Measurements from ENCODE around the gene POLRMT. TPM values are rescaled to one million over a fixed set of nuclear protein-coding genes. Genes with fewer than 3 reads are reported as not detected.

POLRMT gene
- total and polyA plus RNA-seq, 2 donors (not counting 1 experiment from before 2014, with no cell fraction given) = 7.3 to 21.5 TPM

DNA sequence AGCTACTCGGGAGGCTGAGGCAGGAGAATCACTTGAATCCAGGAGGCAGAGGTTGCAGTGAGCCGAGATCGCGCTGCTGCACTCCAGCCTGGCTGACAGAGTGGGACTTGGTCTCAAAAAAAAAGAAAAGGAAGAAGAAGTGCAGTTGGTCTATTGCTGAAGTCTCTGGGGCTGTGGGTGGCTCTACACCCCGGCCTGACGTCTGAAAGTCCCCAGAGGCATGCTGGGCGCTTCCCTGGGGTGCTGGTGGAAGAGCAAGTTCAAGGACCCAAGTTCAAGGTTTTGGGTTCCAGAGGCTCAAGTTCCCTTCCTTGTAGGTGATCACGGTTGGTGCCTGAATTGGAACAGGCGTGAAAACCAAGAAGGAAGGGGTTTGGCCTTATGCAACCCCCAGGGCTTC, 39.8 kb downstream of the POLRMT start:
- Histone ChIP-seq H3K9ac (ENCODE audit: insufficient read depth, low read length) (no peak overlapping the region), H3K4me1 (ENCODE audit: control insufficient read depth, extremely low read depth, insufficient read depth, low read length) (no peaks in the 10 kb centered on the region), H4K20me1 (ENCODE audit: control insufficient read depth, extremely low read depth, insufficient read depth, low read length) (no peaks in the 10 kb centered on the region), H3K36me3 (ENCODE audit: control insufficient read depth, insufficient read depth, low read length) (no peaks in the 10 kb centered on the region), H3K4me2 (ENCODE audit: extremely low read depth, insufficient read depth, low read length) (no peak overlapping the region), H3K4me3 (replicated peaks in 1 of 4; ENCODE audit: control extremely low read depth in 1 of 4, insufficient read depth in 1 of 4, low read depth in 3 of 4, low read length in 4 of 4) (no peak overlapping the region), H3K27me3 (ENCODE audit: control insufficient read depth, insufficient read depth, low read length) (peaks cover 6% of the 10 kb centered on the region), H3K9me3 (ENCODE audit: control insufficient read depth, insufficient read depth, low read depth, low read length) (no peaks in the 10 kb centered on the region), H2AFZ (ENCODE audit: low read length) (no peak overlapping the region), H3K27ac (ENCODE audit: insufficient read depth, low read length) (no peak overlapping the region), H3K79me2 (ENCODE audit: control insufficient read depth, insufficient read depth, low read length) (no peaks in the 10 kb centered on the region)
- TF ChIP-seq EZH2 (IDR thresholded peaks at IDR 0.05; ENCODE audit: low read length, missing control alignments) = no peak
- TF ChIP-seq, protein P1, sequence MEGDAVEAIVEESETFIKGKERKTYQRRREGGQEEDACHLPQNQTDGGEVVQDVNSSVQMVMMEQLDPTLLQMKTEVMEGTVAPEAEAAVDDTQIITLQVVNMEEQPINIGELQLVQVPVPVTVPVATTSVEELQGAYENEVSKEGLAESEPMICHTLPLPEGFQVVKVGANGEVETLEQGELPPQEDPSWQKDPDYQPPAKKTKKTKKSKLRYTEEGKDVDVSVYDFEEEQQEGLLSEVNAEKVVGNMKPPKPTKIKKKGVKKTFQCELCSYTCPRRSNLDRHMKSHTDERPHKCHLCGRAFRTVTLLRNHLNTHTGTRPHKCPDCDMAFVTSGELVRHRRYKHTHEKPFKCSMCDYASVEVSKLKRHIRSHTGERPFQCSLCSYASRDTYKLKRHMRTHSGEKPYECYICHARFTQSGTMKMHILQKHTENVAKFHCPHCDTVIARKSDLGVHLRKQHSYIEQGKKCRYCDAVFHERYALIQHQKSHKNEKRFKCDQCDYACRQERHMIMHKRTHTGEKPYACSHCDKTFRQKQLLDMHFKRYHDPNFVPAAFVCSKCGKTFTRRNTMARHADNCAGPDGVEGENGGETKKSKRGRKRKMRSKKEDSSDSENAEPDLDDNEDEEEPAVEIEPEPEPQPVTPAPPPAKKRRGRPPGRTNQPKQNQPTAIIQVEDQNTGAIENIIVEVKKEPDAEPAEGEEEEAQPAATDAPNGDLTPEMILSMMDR (conservative IDR thresholded peaks at IDR 0.05 in 1 of 2, IDR thresholded peaks at IDR 0.05 in 1 of 2; ENCODE audit: low read depth in 1 of 2, low read length in 2 of 2) = no peak
- DNase-seq (ENCODE audit: low read depth in 2 of 2) = no peak

DNA sequence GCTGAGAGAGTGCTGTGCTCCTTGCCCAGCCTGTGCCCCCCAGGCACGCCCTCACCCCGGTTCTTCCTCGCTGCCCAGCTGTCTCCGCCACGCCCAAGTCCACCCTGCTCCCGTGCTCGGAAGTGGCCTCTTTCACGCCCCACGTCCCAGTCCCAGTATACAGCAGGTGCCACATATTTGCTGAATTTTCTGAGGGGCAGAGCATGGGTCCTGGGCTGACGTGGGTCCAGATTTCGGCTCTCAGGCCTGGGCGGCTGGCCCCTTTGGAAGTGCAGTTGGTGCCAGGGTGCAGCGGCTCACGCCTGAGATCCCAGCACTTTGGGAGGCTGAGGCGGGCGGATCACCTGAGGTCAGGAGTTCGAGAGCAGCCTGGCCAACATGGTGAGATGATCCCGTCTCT, 40.3 kb downstream of the POLRMT start:
- Histone ChIP-seq H2AFZ (ENCODE audit: low read length) (no peak overlapping the region), H3K4me1 (ENCODE audit: control insufficient read depth, extremely low read depth, insufficient read depth, low read length) (no peaks in the 10 kb centered on the region), H4K20me1 (ENCODE audit: control insufficient read depth, extremely low read depth, insufficient read depth, low read length) (no peaks in the 10 kb centered on the region), H3K27me3 (ENCODE audit: control insufficient read depth, insufficient read depth, low read length) (peaks cover 6% of the 10 kb centered on the region), H3K4me2 (ENCODE audit: extremely low read depth, insufficient read depth, low read length) (no peak overlapping the region), H3K79me2 (ENCODE audit: control insufficient read depth, insufficient read depth, low read length) (no peaks in the 10 kb centered on the region), H3K9me3 (ENCODE audit: control insufficient read depth, insufficient read depth, low read depth, low read length) (no peaks in the 10 kb centered on the region), H3K36me3 (ENCODE audit: control insufficient read depth, insufficient read depth, low read length) (no peaks in the 10 kb centered on the region), H3K27ac (ENCODE audit: insufficient read depth, low read length) (no peak overlapping the region), H3K9ac (ENCODE audit: insufficient read depth, low read length) (no peak overlapping the region), H3K4me3 (replicated peaks in 1 of 4; ENCODE audit: control extremely low read depth in 1 of 4, insufficient read depth in 1 of 4, low read depth in 3 of 4, low read length in 4 of 4) (no peak overlapping the region)
- no peak for DNase-seq (ENCODE audit: low read depth in 2 of 2)
- no peak for TF ChIP-seq EZH2 (IDR thresholded peaks at IDR 0.05; ENCODE audit: low read length, missing control alignments)
- TF ChIP-seq, protein P1 (conservative IDR thresholded peaks at IDR 0.05 in 1 of 2, IDR thresholded peaks at IDR 0.05 in 1 of 2; ENCODE audit: low read depth in 1 of 2, low read length in 2 of 2) = no peak

DNA sequence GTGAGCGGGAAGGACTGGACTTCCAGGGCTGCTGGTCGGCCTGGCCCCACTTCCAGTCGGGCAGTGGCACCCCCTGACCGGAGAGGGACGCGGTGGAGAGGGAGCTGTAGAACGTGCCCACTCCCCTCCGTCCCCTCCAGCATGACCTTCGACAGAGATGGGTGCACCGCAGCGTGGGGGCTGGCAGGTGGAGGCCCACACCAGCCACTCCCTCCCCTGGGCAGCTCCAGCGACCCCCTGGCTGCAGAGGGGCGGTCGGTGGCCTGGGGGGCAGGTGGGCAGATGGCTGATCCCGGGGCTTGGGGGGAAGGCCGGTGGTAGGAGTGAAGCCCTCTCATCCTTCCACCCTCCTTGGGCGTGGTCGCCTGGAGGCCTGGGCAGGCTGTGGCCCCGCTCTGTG, 41.2 kb downstream of the POLRMT start:
- Histone ChIP-seq H4K20me1 (ENCODE audit: control insufficient read depth, extremely low read depth, insufficient read depth, low read length) (no peaks in the 10 kb centered on the region), H3K36me3 (ENCODE audit: control insufficient read depth, insufficient read depth, low read length) (no peaks in the 10 kb centered on the region), H3K4me3 (replicated peaks in 1 of 4; ENCODE audit: control extremely low read depth in 1 of 4, insufficient read depth in 1 of 4, low read depth in 3 of 4, low read length in 4 of 4) (no peak overlapping the region), H2AFZ (ENCODE audit: low read length) (no peak overlapping the region), H3K27me3 (ENCODE audit: control insufficient read depth, insufficient read depth, low read length) (peaks cover 6% of the 10 kb centered on the region), H3K9me3 (ENCODE audit: control insufficient read depth, insufficient read depth, low read depth, low read length) (no peaks in the 10 kb centered on the region), H3K27ac (ENCODE audit: insufficient read depth, low read length) (no peak overlapping the region), H3K4me2 (ENCODE audit: extremely low read depth, insufficient read depth, low read length) (no peak overlapping the region), H3K4me1 (ENCODE audit: control insufficient read depth, extremely low read depth, insufficient read depth, low read length) (no peaks in the 10 kb centered on the region), H3K9ac (ENCODE audit: insufficient read depth, low read length) (no peak overlapping the region), H3K79me2 (ENCODE audit: control insufficient read depth, insufficient read depth, low read length) (no peaks in the 10 kb centered on the region)
- no peak for TF ChIP-seq EZH2 (IDR thresholded peaks at IDR 0.05; ENCODE audit: low read length, missing control alignments)
- TF ChIP-seq, protein P1 (conservative IDR thresholded peaks at IDR 0.05 in 1 of 2, IDR thresholded peaks at IDR 0.05 in 1 of 2; ENCODE audit: low read depth in 1 of 2, low read length in 2 of 2) = no peak
- no peak for DNase-seq (ENCODE audit: low read depth in 2 of 2)
